Measurements from ENCODE around the gene RCHY1.
"Not testable (repeated sequence)": the region's sequence is repeated elsewhere in the genome, so short reads cannot be mapped to it uniquely, and the experiment has no call there.

The RCHY1 gene

GRCh38 chr4:75514131-75514948, at the start of gene RCHY1, which contains the start of gene THAP6:
RCHY1 (minus strand) TSS chr4:75514403; CDS start chr4:75514286, 117 bp downstream.
THAP6 (plus strand) TSS chr4:75514473; CDS start chr4:75515453, 980 bp downstream.
- DNase-seq = peak; percentile 98

- DNase-seq = peak; percentile 3
Measured at GRCh38 chr4:75561789-75562188, 47.6 kb upstream of the RCHY1 start.

- DNase-seq = no peak
Measured at GRCh38 chr4:75557696-75558095, 43.5 kb upstream of the RCHY1 start.

- DNase-seq = no peak
Measured at GRCh38 chr4:75555294-75556164, 41.3 kb upstream of the RCHY1 start, which contains the start of gene ODAPH. ODAPH (plus strand) TSS chr4:75556066; CDS start chr4:75556083, 17 bp downstream.

- no peak for DNase-seq
Measured at GRCh38 chr4:75552452-75552851, 38.2 kb upstream of the RCHY1 start.

GRCh38 chr4:75549019-75549418, 34.8 kb upstream of the RCHY1 start:
- DNase-seq = no peak

- DNase-seq = peak; percentile 50
Measured at GRCh38 chr4:75547647-75548387, 33.6 kb upstream of the RCHY1 start.

- no peak for DNase-seq
Measured at GRCh38 chr4:75545526-75545925, 31.3 kb upstream of the RCHY1 start.

- no peak for DNase-seq
Measured at GRCh38 chr4:75544870-75545269, 30.7 kb upstream of the RCHY1 start.

- DNase-seq = not testable (repeated sequence)
Measured at GRCh38 chr4:75544220-75544619, 30.0 kb upstream of the RCHY1 start.

GRCh38 chr4:75542824-75543223, 28.6 kb upstream of the RCHY1 start:
- no peak for DNase-seq

- not testable (repeated sequence) for DNase-seq
Measured at GRCh38 chr4:75537308-75537707, 23.1 kb upstream of the RCHY1 start.

- DNase-seq = not testable (repeated sequence)
Measured at GRCh38 chr4:75533926-75534325, 19.7 kb upstream of the RCHY1 start.

- DNase-seq = not testable (repeated sequence)
Measured at GRCh38 chr4:75533339-75533887, 19.2 kb upstream of the RCHY1 start.

GRCh38 chr4:75531536-75532143, 17.4 kb upstream of the RCHY1 start:
- DNase-seq = not testable (repeated sequence)

GRCh38 chr4:75530556-75531322, 16.5 kb upstream of the RCHY1 start:
- DNase-seq = no peak

- DNase-seq = no peak
Measured at GRCh38 chr4:75527482-75527881, 13.3 kb upstream of the RCHY1 start.

- DNase-seq = no peak
Measured at GRCh38 chr4:75525910-75526309, 11.7 kb upstream of the RCHY1 start.

- DNase-seq = no peak
Measured at GRCh38 chr4:75525086-75525485, 10.9 kb upstream of the RCHY1 start.

GRCh38 chr4:75519452-75519851, 5.2 kb upstream of the RCHY1 start:
- DNase-seq = not testable (repeated sequence)

- DNase-seq = no peak
Measured at GRCh38 chr4:75516144-75516543, 1.9 kb upstream of the RCHY1 start.

Measured in eye (tissue), 1 donor.